ENCODE measurements around the gene PTPRG.

DNA sequence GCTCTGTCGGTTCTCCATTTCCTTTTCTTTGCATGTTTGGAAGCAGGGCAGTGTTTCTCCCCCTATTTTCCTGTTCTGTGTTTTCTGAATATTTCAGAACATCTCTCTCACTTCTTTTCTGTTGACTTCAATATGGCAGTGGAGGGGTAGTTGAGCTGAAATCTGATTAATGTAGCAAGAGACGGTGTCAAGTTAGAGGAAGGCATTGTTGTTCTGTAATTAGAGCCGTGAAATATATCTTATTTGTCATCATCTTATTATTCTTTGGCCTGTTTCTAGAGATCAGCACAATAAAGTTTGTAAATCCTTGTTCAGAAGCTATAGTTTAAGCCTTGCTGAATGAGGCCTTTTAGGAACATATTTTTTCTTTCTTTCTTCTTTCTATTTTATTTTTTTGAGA, 353.9 kb downstream of the PTPRG start:
- no peak for TF ChIP-seq EZH2 (IDR thresholded peaks at IDR 0.05; ENCODE audit: insufficient read depth, low read length)
- TF ChIP-seq, protein P1, sequence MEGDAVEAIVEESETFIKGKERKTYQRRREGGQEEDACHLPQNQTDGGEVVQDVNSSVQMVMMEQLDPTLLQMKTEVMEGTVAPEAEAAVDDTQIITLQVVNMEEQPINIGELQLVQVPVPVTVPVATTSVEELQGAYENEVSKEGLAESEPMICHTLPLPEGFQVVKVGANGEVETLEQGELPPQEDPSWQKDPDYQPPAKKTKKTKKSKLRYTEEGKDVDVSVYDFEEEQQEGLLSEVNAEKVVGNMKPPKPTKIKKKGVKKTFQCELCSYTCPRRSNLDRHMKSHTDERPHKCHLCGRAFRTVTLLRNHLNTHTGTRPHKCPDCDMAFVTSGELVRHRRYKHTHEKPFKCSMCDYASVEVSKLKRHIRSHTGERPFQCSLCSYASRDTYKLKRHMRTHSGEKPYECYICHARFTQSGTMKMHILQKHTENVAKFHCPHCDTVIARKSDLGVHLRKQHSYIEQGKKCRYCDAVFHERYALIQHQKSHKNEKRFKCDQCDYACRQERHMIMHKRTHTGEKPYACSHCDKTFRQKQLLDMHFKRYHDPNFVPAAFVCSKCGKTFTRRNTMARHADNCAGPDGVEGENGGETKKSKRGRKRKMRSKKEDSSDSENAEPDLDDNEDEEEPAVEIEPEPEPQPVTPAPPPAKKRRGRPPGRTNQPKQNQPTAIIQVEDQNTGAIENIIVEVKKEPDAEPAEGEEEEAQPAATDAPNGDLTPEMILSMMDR (IDR thresholded peaks at IDR 0.05; ENCODE audit: insufficient read depth, low read depth, low read length) = no peak
